Small intestine (tissue), 16 donors: ENCODE results near the gene FRAT2. TPM values are rescaled to one million over a fixed set of nuclear protein-coding genes. Genes with fewer than 3 reads are reported as not detected.
A peak's percentile ranks its signal among the peaks of the same experiment; 100 is the strongest.

ENCODE experiments used
- DNase-seq, 2 donors: peaks; one replicate each; pipeline versions ENCODE4 v3.0.0 to v3.0.0-alpha.2; 2013
- FAIRE-seq: peaks from 2 replicates; lab custom pipeline; 2012; peaks lifted over from hg19 to GRCh38; lab: Jason Lieb, UNC
- H3K27ac ChIP-seq, 3 donors: one replicate each; pipeline ENCODE4 v1.5.1; 2013; ENCODE audit warnings: low read length in 2 of 3, mild to moderate bottlenecking in 2 of 3, control low read depth in 1 of 3, inconsistent platforms in 1 of 3, low read depth in 1 of 3, moderate library complexity in 1 of 3
- H3K27me3 ChIP-seq, 3 donors: one replicate each; pipeline ENCODE4 v1.6.1; 2013; ENCODE audit warnings: low read length in 3 of 3, inconsistent platforms in 1 of 3; ENCODE audit not compliant: control insufficient read depth in 3 of 3, insufficient read depth in 3 of 3
- H3K36me3 ChIP-seq, 3 donors: one replicate each; pipeline ENCODE4 v1.6.1; 2013; ENCODE audit warnings: low read length in 3 of 3, inconsistent platforms in 1 of 3, low read depth in 1 of 3, mild to moderate bottlenecking in 1 of 3, moderate library complexity in 1 of 3; ENCODE audit not compliant: control insufficient read depth in 3 of 3, insufficient read depth in 2 of 3
- H3K4me1 ChIP-seq, 3 donors: one replicate each; pipeline ENCODE4 v1.6.1; 2013; ENCODE audit warnings: low read length in 2 of 3, inconsistent platforms in 1 of 3, low read depth in 1 of 3, mild to moderate bottlenecking in 1 of 3, moderate library complexity in 1 of 3; ENCODE audit not compliant: control insufficient read depth in 3 of 3, insufficient read depth in 2 of 3
- H3K4me3 ChIP-seq, 3 donors: one replicate each; pipeline ENCODE4 v1.5.1; 2013; ENCODE audit warnings: low read length in 3 of 3, control low read depth in 1 of 3, inconsistent platforms in 1 of 3, low read depth in 1 of 3, mild to moderate bottlenecking in 1 of 3, moderate library complexity in 1 of 3
- H3K9me3 ChIP-seq, 2 donors: one replicate each; pipeline ENCODE4 v1.6.1; 2013; ENCODE audit warnings: low read depth in 1 of 2, low read length in 1 of 2; ENCODE audit not compliant: control insufficient read depth in 2 of 2, insufficient read depth in 1 of 2
- WGBS, 3 donors: extraction: QIAGEN DNeasy Blood & Tissue Kit; methylation state at CpG; one replicate each; pipeline ENCODE4 v1.1.7; 2013; 5-methylcytosine and 5-hydroxymethylcytosine counted together
- long read RNA-seq, 10 donors: transcript quantifications; one replicate each; lab custom pipeline, GENCODE V29; 2026
- polyA plus RNA-seq, 4 donors: library from polyadenylated mRNA; stranded (reverse) in 3 of 4; unstranded in 1 of 4; fragments of 200-250 nt in 3 of 4; fragments of 120-200 nt in 1 of 4; gene quantifications; one replicate each; pipeline versions ENCODE4 v1.2.1 to v1.2.3, GENCODE V29; 2013
- donor health status: healthy with polysubstance abuse.
- donor health status: control.
- donor health status: control.
- donor health status: Bipolar disorder and iron deficiency.
- donor health status: healthy.

The FRAT2 gene
- polyA plus RNA-seq = 10 to 100 TPM; 23.2 to 38.2 (median 29.1) TPM
- long read RNA-seq, donor 1, transcript FRAT2-201 (1 exons, 2,213 nt) = major isoform, 78 of 84 reads
- long read RNA-seq, donor 1, partial matches to known transcripts = 0 of 84 reads
- long read RNA-seq, donor 1, other reads (novel, unspliced or antisense) = 6 of 84 reads
- long read RNA-seq, donor 2, transcript FRAT2-201 (1 exons, 2,213 nt) = major isoform, 25 of 25 reads
- long read RNA-seq, donor 2, partial matches to known transcripts = 0 of 25 reads
- long read RNA-seq, donor 2, other reads (novel, unspliced or antisense) = 0 of 25 reads
- long read RNA-seq, donor 3, transcript FRAT2-201 (1 exons, 2,213 nt) = major isoform, 49 of 49 reads
- long read RNA-seq, donor 3, partial matches to known transcripts = 0 of 49 reads
- long read RNA-seq, donor 3, other reads (novel, unspliced or antisense) = 0 of 49 reads
- long read RNA-seq, donor 4 = 0 reads
- long read RNA-seq, donor 5, transcript FRAT2-201 (1 exons, 2,213 nt) = major isoform, 23 of 23 reads
- long read RNA-seq, donor 5, partial matches to known transcripts = 0 of 23 reads
- long read RNA-seq, donor 5, other reads (novel, unspliced or antisense) = 0 of 23 reads
- long read RNA-seq, donor 6, transcript FRAT2-201 (1 exons, 2,213 nt) = major isoform, 60 of 60 reads
- long read RNA-seq, donor 6, partial matches to known transcripts = 0 of 60 reads
- long read RNA-seq, donor 6, other reads (novel, unspliced or antisense) = 0 of 60 reads
- long read RNA-seq, donor 7 = 0 reads
- long read RNA-seq, donor 8, partial matches to known transcripts = 0 of 1 reads
- long read RNA-seq, donor 8, other reads (novel, unspliced or antisense) = 0 of 1 reads
- long read RNA-seq, donor 9, transcript FRAT2-201 (1 exons, 2,213 nt) = major isoform, 10 of 10 reads
- long read RNA-seq, donor 9, partial matches to known transcripts = 0 of 10 reads
- long read RNA-seq, donor 9, other reads (novel, unspliced or antisense) = 0 of 10 reads
- long read RNA-seq, donor 10, transcript FRAT2-201 (1 exons, 2,213 nt) = major isoform, 30 of 30 reads
- long read RNA-seq, donor 10, partial matches to known transcripts = 0 of 30 reads
- long read RNA-seq, donor 10, other reads (novel, unspliced or antisense) = 0 of 30 reads

GRCh38 chr10:97334370-97335175 is at the start of gene FRAT2:
TSS of gene FRAT2 (minus strand) at chr10:97334729. CDS start at chr10:97334572, 157 bp downstream.
- FAIRE-seq (no peak), DNase-seq (peak; percentile 93 to 97)
- H3K9me3 ChIP-seq = no peaks in the 10 kb centered on the region
- peak within 1 kb of the TSS; percentile 81 to 98 (median 82) for H3K4me3 ChIP-seq
- peaks cover 0 to 13% (median 0%) of the 10 kb centered on the region in 3 donors for H3K36me3 ChIP-seq
- peaks cover 0 to 5% (median 0%) of the 10 kb centered on the region in 3 donors for H3K27me3 ChIP-seq
- H3K27ac ChIP-seq = peak within 1 kb of the TSS; percentile 85 to 96 (median 86)
- H3K4me1 ChIP-seq = peaks cover 0 to 17% (median 5%) of the 10 kb centered on the region in 3 donors
- WGBS, 3 donors = 0 to 1% (median 0%) methylated on average over 57 to 103 of the region's 103 CpGs

GRCh38 chr10:97384156-97384555 is 49.6 kb upstream of the FRAT2 start:
- DNase-seq = no peak
- Histone ChIP-seq H3K9me3 (no peaks in the 10 kb centered on the region), H3K36me3 (peaks cover 0 to 79% (median 8%) of the 10 kb centered on the region in 3 donors), H3K27ac (no peak overlapping the region), H3K4me3 (no peak overlapping the region), H3K27me3 (no peaks in the 10 kb centered on the region), H3K4me1 (peaks cover 0 to 24% (median 4%) of the 10 kb centered on the region in 3 donors)
- FAIRE-seq = no peak
- WGBS, 3 donors = 95 to 100% (median 96%) methylated on average over 5 of the region's 5 CpGs

- Histone ChIP-seq H3K9me3 (no peaks in the 10 kb centered on the region), H3K27me3 (no peaks in the 10 kb centered on the region), H3K4me1 (peaks cover 0 to 28% (median 4%) of the 10 kb centered on the region in 3 donors), H3K36me3 (peaks cover 0 to 76% (median 4%) of the 10 kb centered on the region in 3 donors), H3K4me3 (no peak overlapping the region), H3K27ac (no peak overlapping the region)
- DNase-seq = no peak
- 86 to 92% (median 88%) methylated on average over 7 of the region's 7 CpGs for WGBS, 3 donors
- no peak for FAIRE-seq
Observed at GRCh38 chr10:97383159-97383558, 48.6 kb upstream of the FRAT2 start.

- H3K36me3 ChIP-seq = peaks cover 0 to 80% (median 4%) of the 10 kb centered on the region in 3 donors
Observed at GRCh38 chr10:97381626-97382025, 47.1 kb upstream of the FRAT2 start.

GRCh38 chr10:97380516-97380915 is 46.0 kb upstream of the FRAT2 start:
- peaks cover 0 to 28% (median 4%) of the 10 kb centered on the region in 3 donors for H3K4me1 ChIP-seq
- peaks cover 0 to 79% (median 6%) of the 10 kb centered on the region in 3 donors for H3K36me3 ChIP-seq
- no peak overlapping the region for H3K4me3 ChIP-seq
- H3K27ac ChIP-seq = peak overlapping the region; percentile 76 to 91 (median 85)
- no peaks in the 10 kb centered on the region for H3K27me3 ChIP-seq
- no peak for FAIRE-seq
- H3K9me3 ChIP-seq = no peaks in the 10 kb centered on the region
- peak; percentile 93 to 95 for DNase-seq
- WGBS, 3 donors = 7 to 74% (median 51%) methylated on average over 8 of the region's 8 CpGs

More at GRCh38 chr10:97381626-97382025, 47.1 kb upstream of the FRAT2 start:
- FAIRE-seq (no peak), DNase-seq (peak in 1 of 2 donors; percentile 21)
- Histone ChIP-seq H3K9me3 (no peaks in the 10 kb centered on the region), H3K4me3 (no peak overlapping the region), H3K4me1 (peaks cover 0 to 28% (median 4%) of the 10 kb centered on the region in 3 donors), H3K27me3 (no peaks in the 10 kb centered on the region), H3K27ac (peak overlapping the region in 1 of 3 donors; percentile 91)
- 82 to 94% (median 93%) methylated on average over 8 of the region's 8 CpGs for WGBS, 3 donors

- FAIRE-seq (no peak), DNase-seq (peak in 1 of 2 donors; percentile 29)
- Histone ChIP-seq H3K4me1 (peaks cover 0 to 28% (median 4%) of the 10 kb centered on the region in 3 donors), H3K27ac (peak overlapping the region in 1 of 3 donors; percentile 91), H3K4me3 (no peak overlapping the region), H3K9me3 (no peaks in the 10 kb centered on the region), H3K36me3 (peaks cover 0 to 72% (median 6%) of the 10 kb centered on the region in 3 donors), H3K27me3 (no peaks in the 10 kb centered on the region)
- WGBS, 3 donors = 76 to 84% (median 80%) methylated on average over 15 of the region's 15 CpGs
Observed at GRCh38 chr10:97378933-97379921, 44.7 kb upstream of the FRAT2 start.
